ENCODE measurements around the gene GFAP.
"Not testable (repeated sequence)": the region's sequence is repeated elsewhere in the genome, so short reads cannot be mapped to it uniquely, and the experiment has no call there.

The GFAP gene

GRCh38 chr17:44915321-44915726, at the start of gene GFAP:
TSS of gene GFAP (minus strand) at chr17:44915500. CDS start at chr17:44915486, 14 bp downstream.
- H3K4me3 ChIP-seq (ENCODE audit: low read length): no peak within 1 kb of the TSS
- no peak within 1 kb of the TSS for H3K9ac ChIP-seq (ENCODE audit: low read length)

GRCh38 chr17:44961921-44962350, 46.6 kb upstream of the GFAP start:
- no peaks in the 10 kb centered on the region for H3K36me3 ChIP-seq (ENCODE audit: control insufficient read depth, insufficient read depth, low read length)
- no peaks in the 10 kb centered on the region for H3K4me1 ChIP-seq (ENCODE audit: control insufficient read depth, insufficient read depth, low read length)
- no peak overlapping the region for H3K4me3 ChIP-seq (ENCODE audit: low read length)
- no peak overlapping the region for H3K27ac ChIP-seq (ENCODE audit: low read depth, low read length)
- H3K9ac ChIP-seq (ENCODE audit: low read length): no peak overlapping the region
- peaks cover 26% of the 10 kb centered on the region for H3K27me3 ChIP-seq (ENCODE audit: control insufficient read depth, insufficient read depth, low read length)

More at GRCh38 chr17:44915321-44915726, at the start of gene GFAP:
- Histone ChIP-seq H3K4me1 (ENCODE audit: control insufficient read depth, insufficient read depth, low read length) (peaks cover 13% of the 10 kb centered on the region), H3K27me3 (ENCODE audit: control insufficient read depth, insufficient read depth, low read length) (peaks cover 5% of the 10 kb centered on the region), H3K27ac (ENCODE audit: low read depth, low read length) (peak within 1 kb of the TSS; percentile 46), H3K36me3 (ENCODE audit: control insufficient read depth, insufficient read depth, low read length) (no peaks in the 10 kb centered on the region)

GRCh38 chr17:44960691-44961090, 45.4 kb upstream of the GFAP start:
- Histone ChIP-seq H3K27ac (ENCODE audit: low read depth, low read length) (no peak overlapping the region), H3K4me3 (ENCODE audit: low read length) (no peak overlapping the region), H3K4me1 (ENCODE audit: control insufficient read depth, insufficient read depth, low read length) (no peaks in the 10 kb centered on the region), H3K27me3 (ENCODE audit: control insufficient read depth, insufficient read depth, low read length) (peaks cover 16% of the 10 kb centered on the region), H3K36me3 (ENCODE audit: control insufficient read depth, insufficient read depth, low read length) (no peaks in the 10 kb centered on the region), H3K9ac (ENCODE audit: low read length) (no peak overlapping the region)

- Histone ChIP-seq H3K27me3 (ENCODE audit: control insufficient read depth, insufficient read depth, low read length) (peaks cover 13% of the 10 kb centered on the region), H3K36me3 (ENCODE audit: control insufficient read depth, insufficient read depth, low read length) (no peaks in the 10 kb centered on the region), H3K4me1 (ENCODE audit: control insufficient read depth, insufficient read depth, low read length) (no peaks in the 10 kb centered on the region), H3K4me3 (ENCODE audit: low read length) (peak overlapping the region; percentile 32), H3K9ac (ENCODE audit: low read length) (no peak overlapping the region), H3K27ac (ENCODE audit: low read depth, low read length) (no peak overlapping the region)
Observed at GRCh38 chr17:44959821-44960531, 44.7 kb upstream of the GFAP start.

GRCh38 chr17:44956998-44957981, 42.0 kb upstream of the GFAP start:
- Histone ChIP-seq H3K4me1 (ENCODE audit: control insufficient read depth, insufficient read depth, low read length) (no peaks in the 10 kb centered on the region), H3K27me3 (ENCODE audit: control insufficient read depth, insufficient read depth, low read length) (peaks cover 7% of the 10 kb centered on the region), H3K4me3 (ENCODE audit: low read length) (no peak overlapping the region)

GRCh38 chr17:44955674-44956425, 40.5 kb upstream of the GFAP start:
- Histone ChIP-seq H3K4me3 (ENCODE audit: low read length) (no peak overlapping the region), H3K27ac (ENCODE audit: low read depth, low read length) (no peak overlapping the region), H3K4me1 (ENCODE audit: control insufficient read depth, insufficient read depth, low read length) (no peaks in the 10 kb centered on the region), H3K36me3 (ENCODE audit: control insufficient read depth, insufficient read depth, low read length) (no peaks in the 10 kb centered on the region), H3K9ac (ENCODE audit: low read length) (no peak overlapping the region), H3K27me3 (ENCODE audit: control insufficient read depth, insufficient read depth, low read length) (peaks cover 5% of the 10 kb centered on the region)

More at GRCh38 chr17:44956998-44957981, 42.0 kb upstream of the GFAP start:
- Histone ChIP-seq H3K36me3 (ENCODE audit: control insufficient read depth, insufficient read depth, low read length) (no peaks in the 10 kb centered on the region), H3K27ac (ENCODE audit: low read depth, low read length) (no peak overlapping the region), H3K9ac (ENCODE audit: low read length) (no peak overlapping the region)

- H3K36me3 ChIP-seq (ENCODE audit: control insufficient read depth, insufficient read depth, low read length): no peaks in the 10 kb centered on the region
- H3K4me3 ChIP-seq (ENCODE audit: low read length): no peak overlapping the region
- H3K27ac ChIP-seq (ENCODE audit: low read depth, low read length): no peak overlapping the region
- no peaks in the 10 kb centered on the region for H3K27me3 ChIP-seq (ENCODE audit: control insufficient read depth, insufficient read depth, low read length)
- H3K4me1 ChIP-seq (ENCODE audit: control insufficient read depth, insufficient read depth, low read length): no peaks in the 10 kb centered on the region
- H3K9ac ChIP-seq (ENCODE audit: low read length): no peak overlapping the region
Observed at GRCh38 chr17:44952946-44953475, 37.7 kb upstream of the GFAP start.

- no peak overlapping the region for H3K27ac ChIP-seq (ENCODE audit: low read depth, low read length)
Observed at GRCh38 chr17:44948315-44948795, 33.1 kb upstream of the GFAP start.

GRCh38 chr17:44947461-44948314, 32.4 kb upstream of the GFAP start, which contains the start of gene KIF18B:
TSS of gene KIF18B (minus strand) at chr17:44947773. CDS start at chr17:44936344, 11,429 bp downstream.
- peak within 1 kb of the TSS; percentile 4 for H3K9ac ChIP-seq (ENCODE audit: low read length)
- peak within 1 kb of the TSS; percentile 61 for H3K4me3 ChIP-seq (ENCODE audit: low read length)
- peaks cover 3% of the 10 kb centered on the region for H3K4me1 ChIP-seq (ENCODE audit: control insufficient read depth, insufficient read depth, low read length)
- peak within 1 kb of the TSS; percentile 25 for H3K27ac ChIP-seq (ENCODE audit: low read depth, low read length)
- H3K36me3 ChIP-seq (ENCODE audit: control insufficient read depth, insufficient read depth, low read length): no peaks in the 10 kb centered on the region
- no peaks in the 10 kb centered on the region for H3K27me3 ChIP-seq (ENCODE audit: control insufficient read depth, insufficient read depth, low read length)

More at GRCh38 chr17:44948315-44948795, 33.1 kb upstream of the GFAP start:
- no peaks in the 10 kb centered on the region for H3K36me3 ChIP-seq (ENCODE audit: control insufficient read depth, insufficient read depth, low read length)
- no peaks in the 10 kb centered on the region for H3K27me3 ChIP-seq (ENCODE audit: control insufficient read depth, insufficient read depth, low read length)
- no peak overlapping the region for H3K9ac ChIP-seq (ENCODE audit: low read length)
- H3K4me3 ChIP-seq (ENCODE audit: low read length): peak overlapping the region; percentile 61
- peaks cover 3% of the 10 kb centered on the region for H3K4me1 ChIP-seq (ENCODE audit: control insufficient read depth, insufficient read depth, low read length)

- H3K27ac ChIP-seq (ENCODE audit: low read depth, low read length); H3K36me3 ChIP-seq (ENCODE audit: control insufficient read depth, insufficient read depth, low read length); H3K27me3 ChIP-seq (ENCODE audit: control insufficient read depth, insufficient read depth, low read length); H3K4me3 ChIP-seq (ENCODE audit: low read length); H3K4me1 ChIP-seq (ENCODE audit: control insufficient read depth, insufficient read depth, low read length); H3K9ac ChIP-seq (ENCODE audit: low read length): not testable (repeated sequence)
Observed at GRCh38 chr17:44945652-44946051, 30.4 kb upstream of the GFAP start.

GRCh38 chr17:44942456-44942855, 27.2 kb upstream of the GFAP start:
- Histone ChIP-seq H3K9ac (ENCODE audit: low read length) (no peak overlapping the region), H3K27me3 (ENCODE audit: control insufficient read depth, insufficient read depth, low read length) (no peaks in the 10 kb centered on the region), H3K36me3 (ENCODE audit: control insufficient read depth, insufficient read depth, low read length) (no peaks in the 10 kb centered on the region), H3K4me3 (ENCODE audit: low read length) (no peak overlapping the region), H3K27ac (ENCODE audit: low read depth, low read length) (no peak overlapping the region), H3K4me1 (ENCODE audit: control insufficient read depth, insufficient read depth, low read length) (peaks cover 3% of the 10 kb centered on the region)

All from rectal smooth muscle tissue (tissue), 1 donor.